GM10248 (cell line): ENCODE measurements around the gene IDI2.

ENCODE experiments used
- CTCF ChIA-PET: fragments of 300-600 bp; sonication (Branson Sonifier 250); formaldehyde crosslinking; extraction: SDS; loops from one replicate; lab custom pipeline; 2021; ENCODE audit warnings: antibody characterized with exemption; lab: Yijun Ruan, JAX
- POLR2A ChIA-PET: fragments of 350-650 bp; sonication (Branson Sonifier 250); formaldehyde crosslinking; extraction: SDS; loops from one replicate; lab custom pipeline; 2020; ENCODE audit warnings: antibody characterized with exemption; lab: Yijun Ruan, JAX
- DNase-seq: peaks from one replicate; pipeline ENCODE4 v3.0.0; 2012; ENCODE audit errors: extremely low spot score
- TF ChIP-seq, protein P1 (sequence below): IDR thresholded peaks from 2 replicates; pipeline ENCODE4 v1.5.1; 2012; ENCODE audit warnings: mild to moderate bottlenecking, low read depth; ENCODE audit errors: extremely low read depth, missing control alignments, control extremely low read depth

Gene IDI2

DNA sequence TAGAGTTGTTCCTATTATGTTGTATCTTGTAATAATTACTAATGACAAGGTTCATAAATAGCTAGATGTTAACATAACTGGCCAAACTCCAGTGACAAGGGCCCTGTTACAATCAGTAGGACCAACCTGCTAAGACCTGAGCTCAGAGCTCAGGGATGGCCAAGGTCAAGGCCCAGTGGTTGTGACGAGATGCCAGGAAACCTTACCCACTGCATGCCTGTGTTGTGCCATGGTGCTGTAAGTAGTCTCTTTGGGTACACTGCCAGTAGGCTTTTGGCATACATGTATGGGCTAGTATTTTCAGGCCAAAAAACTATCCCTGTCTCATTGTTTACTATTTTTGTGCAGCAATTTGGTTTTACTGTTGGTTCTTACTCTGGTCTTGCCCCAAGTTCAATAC lies 7.9 kb upstream of the IDI2 start:
- no peak for DNase-seq
- CTCF ChIA-PET = no interaction called here
- TF ChIP-seq, protein P1, sequence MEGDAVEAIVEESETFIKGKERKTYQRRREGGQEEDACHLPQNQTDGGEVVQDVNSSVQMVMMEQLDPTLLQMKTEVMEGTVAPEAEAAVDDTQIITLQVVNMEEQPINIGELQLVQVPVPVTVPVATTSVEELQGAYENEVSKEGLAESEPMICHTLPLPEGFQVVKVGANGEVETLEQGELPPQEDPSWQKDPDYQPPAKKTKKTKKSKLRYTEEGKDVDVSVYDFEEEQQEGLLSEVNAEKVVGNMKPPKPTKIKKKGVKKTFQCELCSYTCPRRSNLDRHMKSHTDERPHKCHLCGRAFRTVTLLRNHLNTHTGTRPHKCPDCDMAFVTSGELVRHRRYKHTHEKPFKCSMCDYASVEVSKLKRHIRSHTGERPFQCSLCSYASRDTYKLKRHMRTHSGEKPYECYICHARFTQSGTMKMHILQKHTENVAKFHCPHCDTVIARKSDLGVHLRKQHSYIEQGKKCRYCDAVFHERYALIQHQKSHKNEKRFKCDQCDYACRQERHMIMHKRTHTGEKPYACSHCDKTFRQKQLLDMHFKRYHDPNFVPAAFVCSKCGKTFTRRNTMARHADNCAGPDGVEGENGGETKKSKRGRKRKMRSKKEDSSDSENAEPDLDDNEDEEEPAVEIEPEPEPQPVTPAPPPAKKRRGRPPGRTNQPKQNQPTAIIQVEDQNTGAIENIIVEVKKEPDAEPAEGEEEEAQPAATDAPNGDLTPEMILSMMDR = no peak
- POLR2A ChIA-PET = no interaction called here

DNA sequence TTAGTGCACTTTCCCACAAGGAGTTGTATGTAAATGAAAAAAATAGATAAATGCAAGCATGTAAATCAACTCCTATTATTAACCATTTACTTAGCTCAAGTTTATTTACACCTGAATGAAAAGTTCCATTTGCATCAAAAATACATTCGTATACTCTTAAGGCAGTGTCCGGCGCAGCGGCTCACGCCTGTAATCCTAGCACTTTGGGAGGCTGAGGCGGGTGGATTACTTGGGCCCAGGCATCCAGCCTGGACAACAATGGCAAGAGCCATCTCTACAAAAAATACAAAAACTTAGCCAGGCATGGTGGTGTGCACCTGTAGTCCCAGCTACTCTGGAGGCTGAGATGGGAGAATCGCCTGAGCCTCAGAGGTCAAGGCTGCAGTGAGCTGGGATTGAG lies 4.2 kb upstream of the IDI2 start:
- ChIA-PET POLR2A (no interaction called here), CTCF (interaction anchor here (1.2 to 2.0 kb wide), 3 partner anchors 10 to 16 kb away, joined by 3 to 9 read pairs (median 3); no protein-coding TSS in a partner anchor)
- DNase-seq = no peak
- TF ChIP-seq, protein P1 = no peak

DNA sequence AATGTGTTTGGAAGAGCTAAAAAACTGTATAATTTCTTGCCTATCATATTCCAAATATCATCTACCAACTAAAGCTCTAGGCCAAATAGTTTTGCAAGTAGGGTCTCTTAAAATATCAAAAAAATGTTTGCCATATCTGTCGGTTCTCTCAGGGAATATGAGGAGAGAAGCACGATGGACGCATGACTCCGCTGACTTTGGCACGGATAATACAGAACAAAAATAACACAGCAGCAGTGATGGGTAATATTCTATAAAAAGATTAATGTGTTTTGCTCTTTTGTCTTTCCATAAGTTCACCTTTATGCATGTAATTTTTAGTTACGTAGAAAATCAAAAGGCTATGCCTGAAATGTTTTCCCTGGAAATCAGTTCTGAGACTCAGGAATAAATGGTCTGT lies 919 bp upstream of the IDI2 start:
- CTCF ChIA-PET = interaction anchor here (0.9 to 1.2 kb wide), 2 partner anchors 11 to 24 kb away, joined by 3 read pairs; no protein-coding TSS in a partner anchor
- DNase-seq = no peak
- TF ChIP-seq, protein P1 = no peak
- POLR2A ChIA-PET = no interaction called here

DNA sequence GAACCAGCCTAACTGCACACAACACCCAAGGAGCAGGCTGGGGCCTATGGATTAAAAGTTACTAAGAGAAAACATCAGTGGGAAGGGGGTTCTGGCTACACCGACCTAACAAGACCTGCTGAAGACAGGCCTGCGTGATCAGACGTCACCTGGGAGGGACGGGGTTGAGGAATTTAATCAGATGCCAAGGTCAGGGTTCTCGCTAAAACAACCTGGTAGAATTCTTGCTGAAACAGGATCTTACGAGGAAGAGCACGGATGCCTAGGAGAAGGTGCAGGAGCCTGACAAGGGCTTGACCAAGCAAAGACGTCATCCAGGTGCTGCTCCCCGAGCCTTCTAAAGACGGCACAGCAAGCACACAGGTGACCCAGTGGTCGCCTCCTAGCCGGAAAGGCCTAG lies 1.6 kb downstream of the IDI2 start:
- CTCF ChIA-PET = no interaction called here
- DNase-seq = no peak
- POLR2A ChIA-PET = no interaction called here
- TF ChIP-seq, protein P1 = no peak

DNA sequence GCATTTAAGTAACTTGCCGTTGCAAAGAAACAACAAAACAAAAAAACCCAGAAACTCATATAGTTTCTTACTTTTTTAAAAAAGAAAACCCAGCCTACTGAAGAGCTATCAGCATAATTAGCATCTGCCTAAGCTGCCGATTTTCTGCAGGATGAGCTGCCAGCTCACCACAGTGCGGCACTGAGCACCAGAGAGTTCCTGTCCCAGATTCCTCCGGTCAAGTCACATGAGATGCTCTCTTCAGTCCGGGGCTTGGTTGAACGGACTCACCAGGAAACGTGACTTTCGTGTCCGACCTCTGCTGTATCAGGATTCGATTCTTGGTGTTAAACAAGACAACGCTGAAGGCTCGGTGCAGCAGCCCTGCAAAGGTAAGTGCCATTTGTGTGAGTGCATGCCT lies 3.2 kb downstream of the IDI2 start:
- POLR2A ChIA-PET = interaction anchor here (0.7 kb wide), 1 partner anchor 206 kb away, joined by 3 read pairs; no protein-coding TSS in a partner anchor

DNA sequence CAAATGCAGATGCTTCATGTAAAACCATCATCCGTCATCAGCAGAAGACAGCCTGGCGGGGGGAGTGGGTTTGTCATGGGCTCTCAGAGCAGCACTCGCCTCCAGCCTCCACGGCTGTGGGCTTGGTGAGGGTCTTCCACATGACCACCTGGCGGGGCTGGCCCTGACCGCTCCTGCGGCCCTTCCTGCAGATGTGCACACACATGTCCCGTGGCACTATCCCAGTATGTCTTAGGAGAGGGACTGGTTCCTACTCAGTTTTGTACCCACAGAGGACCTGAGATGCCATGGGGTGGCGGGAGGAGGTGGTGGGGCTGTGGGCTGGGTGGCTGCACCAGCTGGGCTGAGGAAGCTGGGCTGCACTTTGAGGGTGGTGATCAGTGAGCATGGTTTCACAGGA lies 4.7 kb downstream of the IDI2 start:
- TF ChIP-seq, protein P1 = no peak
- CTCF ChIA-PET = interaction anchor here (1.4 to 2.2 kb wide), 2 partner anchors 8 to 10 kb away, joined by 3 to 9 read pairs; no protein-coding TSS in a partner anchor
- POLR2A ChIA-PET = no interaction called here
- DNase-seq = no peak

More for the DNA sequence above, 3.2 kb downstream of the IDI2 start:
- TF ChIP-seq, protein P1 = no peak
- CTCF ChIA-PET = interaction anchor here (1.4 kb wide), 1 partner anchor 9 kb away, joined by 3 read pairs; no protein-coding TSS in a partner anchor
- no peak for DNase-seq

DNA sequence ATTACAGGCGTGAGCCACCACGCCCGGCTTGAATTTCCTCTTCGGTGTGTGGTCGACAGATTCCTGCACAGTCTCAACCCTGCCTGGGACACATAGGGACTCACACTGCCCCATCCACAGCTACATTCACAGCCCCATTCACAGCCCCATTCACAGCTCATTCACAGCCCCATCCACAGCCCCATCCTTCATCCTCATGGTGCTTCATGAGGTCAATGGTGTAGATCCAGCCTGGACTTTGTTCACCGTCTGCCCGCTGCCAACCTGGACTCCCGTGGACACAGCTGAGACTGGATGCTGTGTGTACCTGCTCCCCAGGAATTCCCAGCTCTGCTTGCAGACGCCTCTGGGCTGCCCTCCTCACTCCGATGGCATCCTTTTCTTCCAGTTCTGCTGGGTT lies 5.2 kb downstream of the IDI2 start:
- ChIA-PET CTCF (interaction anchor here (1.0 to 2.2 kb wide), 2 partner anchors 9 to 21 kb away, joined by 3 to 9 read pairs; no protein-coding TSS in a partner anchor), POLR2A (interaction anchor here (1.4 kb wide), 1 partner anchor 16 kb away, joined by 7 read pairs; no protein-coding TSS in a partner anchor)
- TF ChIP-seq, protein P1 = no peak
- DNase-seq = no peak
